DOHH2 (cell line): Measurements from ENCODE around the gene INSIG1.

ENCODE experiments used
- EZH2phosphoT487 ChIP-seq: fragments of 200-600 bp; sonication (generic); IDR thresholded peaks from 2 replicates; pipeline ENCODE4 v1.6.1; 2017; ENCODE audit warnings: borderline replicate concordance, mild to moderate bottlenecking, antibody characterized with exemption, low read length, moderate library complexity, mixed read lengths
- TF ChIP-seq, protein P1 (sequence below): fragments of 200-600 bp; sonication (generic); IDR thresholded peaks from one replicate; pipeline ENCODE4 v1.5.1; 2014; ENCODE audit warnings: antibody characterized with exemption, mild to moderate bottlenecking, low read depth, low read length; ENCODE audit not compliant: poor library complexity, severe bottlenecking

DNA sequence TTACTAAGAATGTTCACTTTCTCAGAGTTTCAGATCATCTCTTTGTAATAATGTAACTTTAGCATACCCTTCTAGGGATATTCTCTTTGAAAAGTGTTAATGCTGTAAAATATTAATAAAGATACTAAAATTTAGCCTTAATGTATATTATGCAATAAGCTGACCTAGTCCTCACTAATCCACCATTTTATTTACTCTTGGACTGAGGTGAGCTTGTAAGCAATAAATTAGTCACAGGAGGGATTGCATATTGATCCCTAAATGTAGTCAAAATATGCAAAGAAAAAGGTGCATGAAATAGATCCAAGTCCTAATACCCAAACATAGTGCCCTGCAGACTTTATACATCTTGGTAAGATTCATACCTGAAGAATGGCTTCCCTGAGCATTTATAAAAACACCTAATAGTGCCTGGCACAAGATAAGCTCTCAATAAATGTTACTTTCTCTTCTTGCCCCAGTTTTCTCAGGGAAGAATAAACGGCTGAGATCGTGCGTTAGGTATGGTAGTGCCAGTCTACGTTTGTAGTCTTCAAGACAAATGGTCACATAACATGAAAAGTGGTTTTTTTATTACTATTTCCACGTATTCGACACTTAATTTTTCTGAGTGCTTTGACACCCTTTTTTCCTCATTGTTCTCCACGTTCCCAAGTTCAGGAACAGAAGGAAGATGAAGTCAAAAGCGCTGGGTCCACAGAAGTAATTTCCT, 14.3 kb downstream of the INSIG1 start:
- TF ChIP-seq, protein P1, sequence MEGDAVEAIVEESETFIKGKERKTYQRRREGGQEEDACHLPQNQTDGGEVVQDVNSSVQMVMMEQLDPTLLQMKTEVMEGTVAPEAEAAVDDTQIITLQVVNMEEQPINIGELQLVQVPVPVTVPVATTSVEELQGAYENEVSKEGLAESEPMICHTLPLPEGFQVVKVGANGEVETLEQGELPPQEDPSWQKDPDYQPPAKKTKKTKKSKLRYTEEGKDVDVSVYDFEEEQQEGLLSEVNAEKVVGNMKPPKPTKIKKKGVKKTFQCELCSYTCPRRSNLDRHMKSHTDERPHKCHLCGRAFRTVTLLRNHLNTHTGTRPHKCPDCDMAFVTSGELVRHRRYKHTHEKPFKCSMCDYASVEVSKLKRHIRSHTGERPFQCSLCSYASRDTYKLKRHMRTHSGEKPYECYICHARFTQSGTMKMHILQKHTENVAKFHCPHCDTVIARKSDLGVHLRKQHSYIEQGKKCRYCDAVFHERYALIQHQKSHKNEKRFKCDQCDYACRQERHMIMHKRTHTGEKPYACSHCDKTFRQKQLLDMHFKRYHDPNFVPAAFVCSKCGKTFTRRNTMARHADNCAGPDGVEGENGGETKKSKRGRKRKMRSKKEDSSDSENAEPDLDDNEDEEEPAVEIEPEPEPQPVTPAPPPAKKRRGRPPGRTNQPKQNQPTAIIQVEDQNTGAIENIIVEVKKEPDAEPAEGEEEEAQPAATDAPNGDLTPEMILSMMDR, result no peak
- no peak for TF ChIP-seq EZH2phosphoT487
